NCI-H748 (cell line): ENCODE measurements around the gene ROBO1.
"Not testable (repeated sequence)": the region's sequence is repeated elsewhere in the genome, so short reads cannot be mapped to it uniquely, and the experiment has no call there.

Experiments
- DNase-seq: peaks from one replicate; lab custom pipeline; 2025; ENCODE audit not compliant: unreplicated experiment; lab: John Stamatoyannopoulos, UW

ROBO1 gene

DNA sequence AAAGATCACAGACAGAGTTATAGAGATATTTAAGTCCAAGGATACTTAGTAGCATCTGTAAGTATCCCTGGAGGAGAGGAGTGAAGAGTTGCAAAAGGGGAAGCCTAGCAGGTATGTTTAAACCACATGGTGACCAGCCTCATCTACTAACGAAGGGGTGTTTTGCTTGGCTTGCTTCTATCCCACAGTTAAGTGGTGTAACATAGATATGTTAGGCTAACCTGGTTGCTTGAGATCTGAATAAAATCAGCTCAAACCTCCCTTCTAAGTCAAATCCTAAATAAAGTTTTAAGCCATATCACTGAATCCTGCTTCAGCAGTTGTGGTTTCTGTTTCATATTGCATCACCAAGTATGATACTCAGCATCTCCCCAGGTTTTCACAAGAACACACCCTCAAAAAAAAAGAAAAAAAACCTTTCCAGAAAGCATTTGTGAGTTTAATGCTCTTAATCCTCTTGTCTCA lies 880.2 kb downstream of the ROBO1 start:
- no peak for DNase-seq

DNA sequence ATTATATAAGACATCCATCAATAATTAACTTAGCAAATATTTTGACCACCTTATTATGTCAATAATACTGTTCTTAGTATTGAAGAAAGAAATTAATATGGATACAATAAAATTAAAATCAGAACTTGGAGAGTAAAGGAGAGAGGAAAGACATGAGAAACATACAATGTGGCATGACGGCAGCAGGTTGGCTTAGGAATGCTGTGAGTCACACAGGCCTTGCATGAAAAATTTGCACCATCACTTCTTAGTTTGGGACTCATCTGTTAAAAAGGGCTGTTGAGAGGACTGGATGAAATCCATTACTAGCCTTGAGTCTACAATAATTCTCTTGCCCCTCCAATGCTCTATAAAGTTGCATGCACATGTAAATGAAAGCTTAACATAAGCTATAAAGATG lies 880.8 kb downstream of the ROBO1 start:
- no peak for DNase-seq

DNA sequence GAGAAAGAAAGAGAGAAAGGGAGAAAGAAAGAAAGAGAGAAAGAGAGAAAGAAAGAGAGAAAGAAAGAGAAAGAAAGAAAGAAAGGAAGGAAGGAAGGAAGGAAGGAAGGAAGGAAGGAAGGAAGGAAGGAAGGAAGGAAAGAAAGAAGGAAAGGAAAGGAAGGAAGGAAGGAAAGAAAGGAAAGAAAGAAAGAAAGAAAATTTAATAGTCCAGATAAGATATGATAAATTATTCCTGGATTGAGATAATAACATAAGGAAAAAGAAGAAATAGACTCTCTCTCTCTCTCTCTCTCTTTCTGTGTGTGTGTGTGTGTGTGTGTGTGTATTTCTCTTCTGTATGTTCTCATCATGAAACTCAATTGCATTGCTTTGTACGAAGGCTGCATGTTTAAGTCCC lies 883.2 kb downstream of the ROBO1 start:
- DNase-seq: not testable (repeated sequence)

DNA sequence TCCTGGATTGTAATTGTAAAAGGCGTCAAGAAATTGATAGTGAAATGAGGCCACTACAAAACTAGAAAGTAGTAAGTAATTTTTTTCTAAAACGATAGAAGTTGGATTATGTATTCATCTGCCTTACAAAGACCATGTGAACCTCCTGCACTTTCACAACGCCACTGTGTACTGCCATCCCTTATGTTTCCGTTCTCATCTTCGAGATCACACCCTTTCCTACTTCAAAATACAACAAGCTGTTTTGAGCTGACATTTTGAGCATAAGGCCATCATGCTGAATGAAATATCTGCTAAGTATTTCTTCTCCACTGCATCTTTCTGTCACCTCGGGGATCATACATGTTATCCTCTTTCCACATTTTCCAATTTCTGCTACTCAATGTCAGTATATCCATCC lies 885.5 kb downstream of the ROBO1 start:
- DNase-seq: no peak

DNA sequence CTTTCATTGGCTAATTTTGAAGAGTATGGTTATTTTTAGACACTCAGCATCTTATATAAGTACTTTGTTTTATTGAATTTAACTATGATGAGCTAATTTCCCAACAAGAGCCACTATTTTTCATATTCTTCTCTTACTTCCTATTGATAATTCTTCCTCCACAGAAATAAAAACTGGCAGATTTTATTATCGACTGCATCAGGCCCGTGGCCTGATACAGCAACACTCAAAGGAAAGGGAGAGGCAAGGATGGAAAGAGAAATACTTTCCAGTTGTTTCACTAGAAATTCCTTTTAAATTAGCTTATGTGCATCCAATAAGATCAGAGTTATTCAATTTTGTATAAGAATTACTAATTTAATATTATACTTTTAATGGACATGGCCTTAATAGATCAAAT lies 886.3 kb downstream of the ROBO1 start:
- DNase-seq: no peak

DNA sequence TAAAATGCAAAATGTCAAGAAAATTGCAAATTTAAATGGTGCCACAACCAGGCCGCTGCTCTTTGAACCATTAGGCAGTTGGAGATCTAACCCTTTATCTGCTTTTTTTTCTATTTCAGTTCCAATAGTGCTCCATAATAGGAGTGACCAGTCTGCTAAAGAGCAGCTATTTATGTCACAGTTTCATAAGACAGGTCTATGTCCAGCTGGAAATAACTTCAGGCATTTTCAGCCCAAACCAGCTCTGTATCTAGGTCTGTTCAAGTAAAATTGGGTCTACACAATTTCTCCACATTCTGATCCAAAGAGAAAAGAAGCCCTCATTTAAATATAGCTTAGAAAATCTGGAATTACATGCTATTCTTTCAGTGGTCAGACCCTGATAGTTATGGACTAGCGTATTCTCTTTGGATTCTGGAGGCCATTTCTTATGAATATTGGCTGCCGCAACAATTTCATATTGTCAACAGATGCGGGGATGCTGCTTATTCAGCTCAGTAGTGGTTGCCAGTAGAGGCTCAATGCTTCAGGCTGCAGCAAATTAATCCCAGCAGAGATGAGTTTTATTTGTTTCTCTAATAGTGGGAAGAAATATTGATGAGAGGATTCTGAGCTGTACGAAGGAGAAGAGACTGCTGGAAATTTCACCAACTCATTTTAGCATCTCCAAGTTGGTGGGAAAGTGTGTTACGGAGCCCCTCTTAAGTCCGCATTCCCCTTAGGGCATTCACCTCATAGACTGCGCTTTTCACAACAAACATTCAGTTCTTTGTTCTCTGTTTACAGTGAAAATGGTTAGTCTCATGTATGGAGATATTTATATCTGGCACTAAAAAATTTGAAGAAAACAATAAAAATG lies 887.0 kb downstream of the ROBO1 start:
- DNase-seq: no peak

DNA sequence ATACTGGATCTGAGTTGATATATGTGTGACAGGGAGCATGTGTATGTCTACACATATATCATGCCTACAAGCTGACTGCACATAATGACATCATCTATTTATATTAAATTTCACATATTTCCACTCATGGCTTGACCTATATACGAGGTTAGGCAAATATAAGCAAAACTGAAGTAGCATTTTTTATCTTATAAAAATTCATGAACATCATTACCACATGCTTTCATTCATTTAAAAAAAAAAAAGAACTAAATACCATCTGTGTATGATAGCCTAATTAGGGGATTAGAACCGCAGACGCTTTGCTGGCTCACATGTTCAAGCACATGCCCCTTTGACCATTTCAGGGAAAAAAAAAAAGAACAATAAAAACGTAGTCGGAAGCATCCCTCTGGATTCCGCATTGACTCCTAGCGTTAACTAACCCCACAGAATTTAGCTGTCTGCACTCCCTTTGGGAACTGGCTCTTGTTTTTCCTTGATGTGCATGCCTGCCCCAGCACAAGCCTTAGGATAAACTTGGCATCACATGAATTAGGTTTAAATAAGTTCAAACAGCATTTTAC lies 888.4 kb downstream of the ROBO1 start:
- peak; percentile 5 for DNase-seq

DNA sequence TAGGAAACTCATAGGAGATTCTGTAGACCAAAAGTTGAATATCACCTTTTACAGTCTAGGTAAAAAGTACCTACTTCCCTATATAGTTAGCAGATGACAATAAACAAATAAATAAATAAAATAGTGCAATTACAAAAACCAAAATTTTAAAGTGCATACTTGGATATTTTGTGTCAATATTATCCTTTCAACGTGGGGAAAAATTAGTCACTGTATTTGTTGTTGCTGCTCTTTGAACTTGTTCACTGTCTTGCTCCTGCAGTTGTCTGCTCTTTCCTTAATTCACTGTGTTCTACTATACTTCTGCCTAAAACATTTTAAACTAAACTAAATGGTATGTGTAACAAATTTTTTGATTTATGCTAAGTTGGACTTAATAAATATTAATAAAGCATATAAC lies 889.0 kb downstream of the ROBO1 start:
- DNase-seq: no peak

DNA sequence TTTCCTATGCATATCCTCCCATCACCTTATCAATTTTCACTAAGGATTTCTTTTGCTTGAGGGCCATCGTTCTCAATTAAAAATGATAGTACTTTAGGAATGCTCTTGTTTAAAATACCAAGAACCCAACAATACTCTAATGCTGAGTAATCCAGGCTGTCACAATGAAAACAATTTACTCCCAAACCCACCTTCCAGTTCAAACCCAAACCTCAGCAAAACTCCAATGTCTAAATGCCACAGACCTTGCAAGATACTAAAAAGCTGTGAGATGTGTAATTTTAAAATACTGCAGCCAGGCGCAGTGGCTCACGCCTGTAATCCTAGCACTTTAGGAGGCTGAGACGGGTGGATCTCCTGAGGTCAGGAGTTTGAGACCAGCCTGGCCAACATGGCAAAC lies 889.8 kb downstream of the ROBO1 start:
- DNase-seq: no peak

DNA sequence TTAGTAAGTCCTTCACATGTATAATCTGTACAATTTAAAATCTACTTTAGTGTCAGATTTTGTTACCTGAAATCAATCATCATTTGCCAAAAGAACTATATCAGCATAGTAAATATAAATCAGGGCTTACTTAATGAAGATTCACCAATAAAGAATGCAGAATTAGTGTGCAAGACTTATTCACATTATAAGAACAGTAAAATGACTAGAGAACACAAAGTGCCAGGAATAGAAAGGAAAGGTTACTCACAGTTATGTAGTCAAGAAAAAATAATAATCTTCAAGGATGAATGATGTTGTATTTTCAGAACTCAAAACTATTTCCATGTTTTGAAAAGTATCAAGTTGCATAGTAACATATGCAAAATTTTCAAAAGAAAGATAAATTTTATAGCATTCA lies 891.9 kb downstream of the ROBO1 start:
- no peak for DNase-seq

DNA sequence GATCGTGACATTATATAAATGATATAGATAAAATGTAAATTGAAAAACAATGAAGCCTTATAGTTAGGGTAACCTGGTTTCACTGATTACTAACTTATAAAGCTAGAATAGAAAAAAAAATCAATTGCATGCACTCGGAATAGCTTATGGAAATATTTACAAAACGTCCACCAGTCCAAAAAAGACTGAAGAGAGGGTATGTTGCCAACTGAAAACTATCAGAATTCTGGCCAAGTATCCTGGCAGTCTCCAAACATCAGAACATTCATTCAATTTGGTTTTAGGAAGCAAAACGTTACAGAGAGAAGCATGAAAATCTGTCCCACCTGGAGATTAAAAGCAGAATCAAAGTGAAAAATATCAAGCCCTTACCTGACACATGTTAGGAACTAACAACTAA lies 892.4 kb downstream of the ROBO1 start:
- DNase-seq: no peak

DNA sequence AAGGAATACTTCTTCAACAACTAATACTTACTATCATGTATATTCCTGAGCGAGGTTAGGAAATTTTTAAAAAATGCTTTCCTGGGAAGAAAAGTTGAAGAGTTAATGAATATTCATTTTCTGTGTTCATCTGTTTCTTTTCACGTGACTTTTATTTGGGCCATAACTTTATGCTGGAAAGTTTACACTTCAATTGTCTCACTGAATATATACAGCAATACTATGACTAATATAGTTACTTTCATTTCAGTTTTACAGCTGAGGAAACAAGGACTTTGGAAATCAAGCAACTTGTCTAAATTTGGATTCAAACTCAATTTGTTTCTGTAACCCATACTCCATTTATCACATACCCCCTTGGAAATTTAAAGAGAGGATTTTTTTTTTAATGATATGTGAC lies 894.2 kb downstream of the ROBO1 start:
- no peak for DNase-seq

DNA sequence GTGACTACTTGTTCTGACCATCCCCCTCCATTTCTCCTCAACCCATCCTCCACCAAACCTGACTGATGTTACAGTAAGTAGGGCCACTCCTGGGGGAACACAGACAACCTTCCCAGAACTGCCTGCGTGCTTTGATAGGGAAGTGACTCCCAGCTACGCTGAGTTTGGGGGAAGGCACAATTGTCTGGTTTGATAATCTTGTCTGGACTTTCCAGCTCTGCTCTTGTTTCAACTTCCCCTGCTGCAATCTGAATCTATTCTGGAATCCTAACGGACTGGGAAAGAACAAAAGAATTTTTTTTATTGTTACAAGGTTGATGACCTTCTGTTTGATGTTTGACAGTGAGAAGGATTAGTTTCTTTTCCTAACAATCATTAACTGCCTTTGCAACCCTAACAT lies 895.6 kb downstream of the ROBO1 start:
- peak; percentile 23 for DNase-seq

DNA sequence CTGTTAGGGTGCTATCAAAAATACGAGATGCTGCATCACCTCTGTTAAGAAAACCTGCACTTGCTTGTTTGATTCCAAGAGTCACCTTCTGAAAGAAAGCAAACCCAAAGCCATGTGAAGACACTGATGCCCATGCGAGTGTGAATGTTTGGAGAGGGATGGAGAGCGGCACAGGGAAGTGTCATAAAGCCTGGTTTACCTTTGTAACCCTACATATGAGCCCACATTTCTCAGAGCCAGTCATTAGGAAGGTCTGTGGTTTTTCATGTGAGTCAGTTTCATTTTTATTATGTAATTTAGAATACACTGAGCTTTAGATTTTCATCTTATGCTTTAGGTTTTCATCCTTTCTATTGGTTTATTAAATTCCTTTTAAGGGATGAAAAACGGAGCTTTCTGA lies 896.8 kb downstream of the ROBO1 start:
- DNase-seq: peak; percentile 11

DNA sequence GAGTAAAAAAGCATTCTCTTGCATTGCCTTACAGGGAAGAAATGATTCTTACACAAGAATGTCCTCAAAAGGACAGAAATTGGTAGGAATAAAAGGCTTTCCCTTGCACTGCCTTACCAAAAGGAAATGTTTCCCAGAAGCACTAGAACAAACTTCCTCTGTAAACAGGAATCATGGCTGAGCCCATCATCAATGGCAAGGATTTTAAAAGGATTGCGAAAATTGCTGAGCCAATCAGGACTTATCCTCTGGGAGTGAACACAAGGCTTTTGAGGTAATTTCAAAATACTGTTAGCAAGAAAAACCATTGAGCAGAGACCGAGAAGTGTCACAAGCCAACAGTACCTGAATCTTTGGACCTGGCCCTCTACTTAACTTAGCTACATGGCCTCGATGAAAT lies 897.3 kb downstream of the ROBO1 start:
- peak; percentile 18 for DNase-seq

DNA sequence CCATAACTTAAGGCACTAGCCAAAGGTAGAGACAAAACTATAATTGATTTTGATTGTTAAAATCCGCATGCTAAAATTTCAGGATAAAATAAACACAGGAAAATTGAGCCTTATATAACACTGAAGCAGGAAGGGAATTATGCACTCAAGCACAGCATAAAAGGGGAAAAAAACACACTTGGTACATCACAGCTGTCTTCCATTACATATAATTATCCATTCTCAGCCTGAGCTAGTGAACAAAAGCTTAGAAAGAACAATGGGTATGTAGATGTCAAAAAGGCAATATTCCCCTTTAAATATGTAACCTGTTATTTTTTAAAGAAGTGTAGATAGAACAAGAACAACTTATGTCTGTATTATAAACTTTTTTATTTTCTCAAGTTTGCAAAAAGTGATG lies 899.2 kb downstream of the ROBO1 start:
- DNase-seq: peak; percentile 93

DNA sequence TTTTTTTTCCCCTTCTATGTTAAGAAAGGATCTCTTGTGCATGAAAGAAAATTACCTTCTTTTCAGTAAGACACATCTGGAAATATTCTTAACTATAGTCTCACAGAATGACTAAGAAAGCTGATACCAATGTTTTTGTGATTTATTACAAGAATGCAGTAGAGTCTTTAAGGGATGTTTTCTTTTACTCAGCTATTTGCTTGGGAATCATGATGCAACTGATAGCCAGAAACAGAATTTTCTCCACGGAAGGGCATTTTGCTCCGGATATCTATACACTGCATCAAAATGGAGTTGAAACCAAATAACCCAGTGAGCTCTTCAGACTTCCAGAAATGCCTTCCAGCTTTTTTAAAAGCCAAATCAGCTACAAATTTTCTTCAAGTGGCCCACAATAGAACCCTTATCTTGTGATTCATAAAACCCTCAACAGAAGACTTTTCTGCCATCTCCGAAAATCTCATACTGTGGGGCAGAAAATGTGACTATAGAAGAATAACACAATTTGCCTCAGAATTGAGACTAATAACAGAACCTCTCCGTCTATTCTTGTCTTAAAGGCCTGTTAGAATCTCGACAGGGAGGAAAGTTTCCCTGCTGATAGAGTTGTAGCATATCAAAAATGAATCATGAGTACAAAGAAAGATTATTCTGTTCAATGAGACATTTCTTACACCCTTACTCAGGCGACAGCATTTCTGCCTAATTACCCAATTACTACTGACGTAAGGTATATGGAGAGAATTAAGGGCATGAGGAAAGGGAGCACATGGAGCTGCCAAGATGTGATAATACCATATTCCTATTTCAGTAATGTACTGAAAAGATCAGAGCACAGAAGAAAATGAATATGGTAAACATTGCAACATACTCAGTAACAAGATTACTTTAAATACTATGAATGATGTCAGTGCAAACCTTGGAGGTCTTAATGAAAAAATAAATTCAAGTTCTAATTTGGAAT lies 900.1 kb downstream of the ROBO1 start:
- peak; percentile 51 for DNase-seq

DNA sequence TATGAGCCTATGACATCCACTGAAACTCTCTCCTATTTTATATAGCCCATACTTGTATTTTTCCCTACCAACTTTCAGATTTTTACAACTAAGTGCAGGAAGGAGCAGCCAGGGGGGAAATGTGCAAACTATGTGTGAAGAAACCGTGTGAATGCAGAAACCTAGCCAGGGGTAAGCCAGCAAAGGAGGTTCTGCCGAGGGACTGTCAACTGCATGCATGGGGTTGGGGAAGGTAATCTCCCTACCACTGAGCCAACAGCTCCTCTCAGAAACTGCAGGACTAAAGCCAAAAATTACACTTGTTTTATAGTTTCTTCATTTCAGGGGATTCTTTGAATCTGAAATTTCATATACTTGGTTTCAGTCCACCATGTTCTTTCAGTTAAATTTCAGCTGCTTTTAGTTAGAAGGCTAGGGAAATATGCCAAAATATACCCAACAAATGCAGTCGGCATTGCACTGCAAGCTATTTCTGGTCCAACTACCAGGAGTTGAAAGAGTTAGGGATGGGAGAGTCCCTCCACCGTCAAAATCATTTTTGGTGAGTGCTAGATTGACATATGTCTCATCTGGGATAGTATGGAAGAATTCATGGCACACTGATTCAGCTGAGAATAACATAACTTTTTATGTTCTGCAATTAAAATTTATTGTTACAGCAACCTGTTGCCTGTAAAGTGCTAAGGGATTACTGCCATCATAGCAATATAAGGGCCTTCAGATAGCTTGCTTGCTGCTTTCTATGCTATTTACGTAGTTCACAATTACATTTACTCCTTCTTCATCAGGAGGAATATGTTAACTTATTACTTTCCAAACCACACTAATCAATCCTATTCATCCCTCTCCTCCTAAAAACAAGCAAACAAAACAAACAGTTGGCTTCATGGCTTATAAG lies 904.2 kb downstream of the ROBO1 start:
- no peak for DNase-seq

DNA sequence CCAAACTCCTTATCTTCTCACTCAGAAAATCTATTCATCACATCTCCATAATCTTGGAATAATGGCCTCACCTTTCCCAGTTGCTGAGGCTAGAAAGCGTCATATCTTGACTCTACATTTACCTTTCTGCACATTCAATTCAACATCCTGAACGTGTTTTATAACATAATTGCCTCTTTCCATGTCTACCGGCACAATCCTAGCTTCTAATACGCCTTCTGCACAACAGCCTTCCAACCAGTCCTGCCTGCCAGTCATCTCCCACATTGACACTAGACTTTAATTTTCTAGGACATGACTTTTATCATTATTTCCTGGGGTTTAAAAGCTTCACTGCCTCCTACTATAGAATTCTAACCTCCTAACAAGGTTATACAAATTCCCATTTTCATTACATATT lies 906.6 kb downstream of the ROBO1 start:
- DNase-seq: no peak

DNA sequence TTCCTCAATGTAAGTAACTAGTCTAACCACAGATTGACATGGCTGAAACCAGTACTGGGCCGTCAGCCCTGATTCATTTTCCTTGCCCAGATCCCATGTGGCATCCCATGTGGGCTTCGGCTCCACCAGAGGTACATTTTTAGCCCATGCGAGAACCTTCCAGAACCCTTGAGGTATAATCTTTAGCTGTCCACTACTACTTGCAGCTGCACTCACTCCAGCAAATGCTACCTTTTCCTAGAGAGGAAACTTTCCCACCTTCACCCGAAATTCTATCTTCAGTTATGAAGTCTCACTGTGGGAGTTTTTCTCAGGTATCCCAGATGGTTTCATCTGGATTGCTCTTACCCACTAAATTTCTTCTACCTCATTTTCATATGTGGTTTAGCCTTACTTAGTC lies 907.2 kb downstream of the ROBO1 start:
- DNase-seq: no peak

DNA sequence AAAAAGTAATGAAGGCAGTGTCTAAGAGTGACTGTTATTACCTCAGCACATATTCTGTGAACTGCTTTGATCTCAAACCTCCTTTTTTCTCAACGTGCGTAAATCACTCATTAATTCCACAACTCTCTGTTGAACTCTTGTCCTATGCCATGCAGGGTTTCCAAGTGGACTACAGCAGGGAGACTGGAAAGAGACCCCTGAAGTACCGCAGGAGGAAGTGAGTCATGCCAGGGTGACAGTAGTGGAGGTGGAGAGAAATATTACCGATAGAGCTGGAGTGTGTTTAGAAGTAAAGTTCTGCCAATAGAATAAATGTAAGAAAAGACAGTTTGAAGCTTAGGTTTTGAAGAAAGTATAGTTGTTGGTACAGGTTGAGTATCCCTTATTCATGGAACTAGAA lies 908.9 kb downstream of the ROBO1 start:
- DNase-seq: no peak
